K562 (cell line): ENCODE results near the gene GTF2A1L.

ENCODE experiments used
- ATF2 ChIP-seq: sonication (generic); formaldehyde crosslinking; IDR thresholded peaks from 2 replicates; pipeline ENCODE4 v1.8.1; 2022; ENCODE audit warnings: missing genetic modification reagents
- CEBPB ChIP-seq: fragments of 450-650 bp; IDR thresholded peaks from 2 replicates; pipeline ENCODE4 v1.6.1; 2016; ENCODE audit warnings: missing genetic modification characterization, missing compliant biosample characterization
- E2F1 ChIP-seq: sonication (generic); formaldehyde crosslinking; IDR thresholded peaks from 2 replicates; pipeline ENCODE4 v1.8.1; 2023; ENCODE audit warnings: mild to moderate bottlenecking, missing genetic modification reagents, moderate library complexity
- EP300 ChIP-seq: IDR thresholded peaks from 2 replicates; pipeline ENCODE4 v1.6.1; 2012; ENCODE audit warnings: low read length, improper control_type of control experiment
- ETS1 ChIP-seq: conservative IDR thresholded peaks from 2 replicates; pipeline ENCODE4 v1.6.1; 2011; ENCODE audit warnings: low read depth, mild to moderate bottlenecking, low read length; ENCODE audit not compliant: control insufficient read depth
- ETS2 ChIP-seq: IDR thresholded peaks from 2 replicates; pipeline ENCODE4 v1.6.1; 2016; ENCODE audit warnings: borderline replicate concordance, missing genetic modification characterization, mild to moderate bottlenecking, moderate library complexity, missing compliant biosample characterization; ENCODE audit not compliant: poor library complexity, severe bottlenecking
- FOXK1 ChIP-seq: sonication (generic); formaldehyde crosslinking; IDR thresholded peaks from 2 replicates; pipeline ENCODE4 v1.8.0; 2022; ENCODE audit warnings: missing genetic modification reagents, mild to moderate bottlenecking, borderline replicate concordance
- HDAC6 ChIP-seq: IDR thresholded peaks from 2 replicates; pipeline ENCODE4 v1.6.1; 2012; ENCODE audit warnings: low read depth, mild to moderate bottlenecking, control low read depth, inconsistent platforms, low read length, moderate library complexity
- HSF4 ChIP-seq: fragments of 250-450 bp; sonication (Bioruptor Pico); IDR thresholded peaks from 2 replicates; pipeline ENCODE4 v2.1.2; 2022; ENCODE audit warnings: mild to moderate bottlenecking, moderate library complexity, borderline replicate concordance
- POLR2A ChIP-seq: fragments of 450-650 bp; conservative IDR thresholded peaks from 2 replicates; pipeline ENCODE4 v1.6.1; 2016
- SP1 ChIP-seq: sonication (generic); formaldehyde crosslinking; IDR thresholded peaks from 2 replicates; pipeline ENCODE4 v1.8.1; 2022; ENCODE audit warnings: mild to moderate bottlenecking, missing genetic modification reagents
- TAF15 ChIP-seq: fragments of 200-400 bp; formaldehyde crosslinking; IDR thresholded peaks from 2 replicates; pipeline ENCODE4 v1.6.1; 2017; ENCODE audit warnings: mild to moderate bottlenecking, low read depth, low read length, moderate library complexity

- no peak for TF ChIP-seq EP300
- TF ChIP-seq TAF15: no peak
- no peak for TF ChIP-seq ETS2 (tag)
- TF ChIP-seq POLR2A: no peak
- no peak for TF ChIP-seq ATF2 (CRISPR knock-in tag)
- no peak for TF ChIP-seq FOXK1 (CRISPR knock-in tag)
- no peak for TF ChIP-seq E2F1
- no peak for TF ChIP-seq HSF4 (CRISPR knock-in tag)
- no peak for TF ChIP-seq ETS1
- TF ChIP-seq HDAC6: no peak
- no peak for TF ChIP-seq SP1 (CRISPR knock-in tag)
- TF ChIP-seq CEBPB (tag): no peak
Measured at GRCh38 chr2:48592067-48592466, 25.6 kb upstream of the GTF2A1L start.
